HEK293T (cell line): ENCODE measurements around the gene PILRB.
"Not testable (repeated sequence)": the region's sequence is repeated elsewhere in the genome, so short reads cannot be mapped to it uniquely, and the experiment has no call there.

Source experiments
- CTCF ChIA-PET: fragments of 350-600 bp; formaldehyde crosslinking; extraction: SDS; loops from one replicate; lab custom pipeline; 2021; ENCODE audit warnings: antibody characterized with exemption, inconsistent platforms; lab: Yijun Ruan, JAX
- POLR2A ChIA-PET: fragments of 350-600 bp; formaldehyde crosslinking; extraction: SDS; loops from one replicate; lab custom pipeline; 2020; ENCODE audit warnings: antibody characterized with exemption, inconsistent platforms; lab: Yijun Ruan, JAX
- DNase-seq: peaks from one replicate; pipeline ENCODE4 v3.0.0; 2012; ENCODE audit warnings: mixed read lengths; ENCODE audit errors: extremely low spot score
- ARNT ChIP-seq: fragments of 450-650 bp; IDR thresholded peaks from 2 replicates; pipeline ENCODE4 v1.6.1; 2017; ENCODE audit warnings: mild to moderate bottlenecking
- BHLHE40 ChIP-seq: fragments of 450-650 bp; IDR thresholded peaks from 2 replicates; pipeline ENCODE4 v1.6.1; 2016; ENCODE audit warnings: mild to moderate bottlenecking, moderate library complexity, borderline replicate concordance
- CTBP1 ChIP-seq: fragments of 450-650 bp; IDR thresholded peaks from 2 replicates; pipeline ENCODE4 v1.6.1; 2016; ENCODE audit warnings: borderline replicate concordance
- ELF4 ChIP-seq: fragments of 450-650 bp; IDR thresholded peaks from 2 replicates; pipeline ENCODE4 v1.6.1; 2017; ENCODE audit warnings: antibody characterized with exemption
- FOXA1 ChIP-seq: fragments of 450-650 bp; IDR thresholded peaks from 2 replicates; pipeline ENCODE4 v1.6.1; 2016; ENCODE audit warnings: mild to moderate bottlenecking
- FOXK2 ChIP-seq: fragments of 450-650 bp; IDR thresholded peaks from 2 replicates; pipeline ENCODE4 v1.6.1; 2016; ENCODE audit warnings: mild to moderate bottlenecking
- FOXM1 ChIP-seq: fragments of 450-650 bp; IDR thresholded peaks from 2 replicates; pipeline ENCODE4 v1.6.1; 2017; ENCODE audit warnings: mild to moderate bottlenecking, borderline replicate concordance
- HDGF ChIP-seq: fragments of 450-650 bp; IDR thresholded peaks from 2 replicates; pipeline ENCODE4 v1.6.1; 2017; ENCODE audit warnings: antibody characterized with exemption, borderline replicate concordance
- L3MBTL2 ChIP-seq: fragments of 450-650 bp; conservative IDR thresholded peaks from 2 replicates; pipeline ENCODE4 v1.6.1; 2016; ENCODE audit warnings: mild to moderate bottlenecking
- LEF1 ChIP-seq: fragments of 450-650 bp; IDR thresholded peaks from 2 replicates; pipeline ENCODE4 v1.6.1; 2017; ENCODE audit warnings: mild to moderate bottlenecking, borderline replicate concordance
- NFRKB ChIP-seq: fragments of 450-650 bp; IDR thresholded peaks from 2 replicates; pipeline ENCODE4 v1.6.1; 2016; ENCODE audit warnings: mild to moderate bottlenecking, moderate library complexity
- PKNOX1 ChIP-seq: fragments of 450-650 bp; IDR thresholded peaks from 2 replicates; pipeline ENCODE4 v1.6.1; 2016
- SP1 ChIP-seq: fragments of 450-650 bp; IDR thresholded peaks from 2 replicates; pipeline ENCODE4 v1.6.1; 2017
- SUZ12 ChIP-seq: fragments of 450-650 bp; IDR thresholded peaks from 2 replicates; pipeline ENCODE4 v1.6.1; 2016; ENCODE audit warnings: mild to moderate bottlenecking
- TARDBP ChIP-seq: fragments of 450-650 bp; IDR thresholded peaks from 2 replicates; pipeline ENCODE4 v1.6.1; 2016
- ZNF384 ChIP-seq: fragments of 450-650 bp; IDR thresholded peaks from 2 replicates; pipeline ENCODE4 v1.6.1; 2016

PILRB gene

DNA sequence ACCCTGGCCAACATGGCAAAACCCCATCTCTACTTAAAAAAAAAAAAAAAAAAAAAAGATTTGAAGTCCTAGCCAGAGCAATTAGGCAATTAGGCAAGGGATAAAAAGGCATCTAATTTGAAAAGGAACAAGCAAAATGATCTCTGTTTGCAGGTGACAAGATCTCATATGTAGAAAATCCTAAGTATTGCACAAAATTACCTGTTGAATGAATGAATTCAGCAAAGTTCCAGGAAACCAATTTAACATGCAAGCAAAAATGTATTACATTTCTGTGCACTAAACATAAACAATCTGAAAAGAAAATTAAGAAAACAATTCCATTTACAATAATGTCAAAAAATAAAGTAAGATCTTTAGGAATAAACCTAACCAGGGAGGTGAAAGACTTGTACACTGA lies 5.2 kb downstream of the PILRB start:
- POLR2A ChIA-PET: no interaction called here
- no peak for TF ChIP-seq TARDBP
- no peak for TF ChIP-seq BHLHE40
- no peak for TF ChIP-seq FOXM1
- no peak for TF ChIP-seq FOXA1
- no peak for TF ChIP-seq L3MBTL2
- no peak for TF ChIP-seq FOXK2
- TF ChIP-seq PKNOX1: no peak
- TF ChIP-seq LEF1: no peak
- no peak for TF ChIP-seq CTBP1
- TF ChIP-seq ARNT: no peak
- no peak for TF ChIP-seq ZNF384
- no peak for TF ChIP-seq NFRKB
- CTCF ChIA-PET: no interaction called here
- DNase-seq: no peak

DNA sequence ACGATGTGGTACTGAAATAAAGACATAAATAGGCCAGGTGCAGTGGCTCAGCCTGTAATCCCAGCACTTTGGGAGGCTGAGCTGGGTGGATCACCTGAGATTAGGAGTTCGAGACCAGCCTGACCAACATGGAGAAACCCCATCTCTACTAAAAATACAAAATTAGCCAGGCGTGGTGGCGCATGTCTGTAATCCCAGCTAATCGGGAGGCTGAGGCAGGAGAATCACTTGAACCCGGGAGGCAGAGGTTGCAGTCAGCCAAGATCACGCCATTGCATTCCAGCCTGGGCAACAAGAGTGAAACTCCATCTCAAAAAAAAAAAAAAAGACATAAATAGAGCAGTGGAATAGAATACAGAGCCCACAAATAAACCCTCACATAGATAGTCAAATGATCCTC lies 5.9 kb downstream of the PILRB start:
- DNase-seq, POLR2A ChIA-PET, CTCF ChIA-PET: not testable (repeated sequence)

DNA sequence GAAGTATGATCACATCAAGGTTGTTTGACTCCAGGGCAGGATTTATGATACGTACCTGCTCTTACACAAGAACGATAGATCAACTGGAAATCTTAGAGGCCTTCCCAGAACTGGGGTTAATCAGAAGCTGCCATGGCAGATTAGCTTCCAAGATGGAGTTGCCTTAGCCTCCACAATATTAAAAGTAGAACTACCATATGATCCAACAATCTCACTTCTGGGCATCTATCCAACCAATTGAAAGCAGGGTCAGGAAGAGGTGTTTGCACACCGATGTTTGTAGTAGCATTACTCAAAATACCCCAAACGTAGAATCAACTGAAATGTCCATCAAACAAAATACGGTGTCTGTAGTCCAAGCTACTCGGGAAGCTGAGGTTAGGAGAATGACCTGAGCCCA lies 6.6 kb downstream of the PILRB start:
- POLR2A ChIA-PET: no interaction called here
- DNase-seq: no peak
- TF ChIP-seq SP1 (no peak), PKNOX1 (no peak), SUZ12 (no peak), FOXA1 (no peak), CTBP1 (no peak), L3MBTL2 (no peak), LEF1 (no peak), ARNT (no peak), TARDBP (no peak), NFRKB (no peak), ELF4 (no peak), BHLHE40 (no peak), HDGF (no peak), ZNF384 (no peak), FOXM1 (no peak), FOXK2 (no peak)
- CTCF ChIA-PET: no interaction called here

GRCh38 chr7:100365998-100366367 lies 8.1 kb downstream of the PILRB start:
- DNase-seq, POLR2A ChIA-PET, CTCF ChIA-PET: not testable (repeated sequence)

DNA sequence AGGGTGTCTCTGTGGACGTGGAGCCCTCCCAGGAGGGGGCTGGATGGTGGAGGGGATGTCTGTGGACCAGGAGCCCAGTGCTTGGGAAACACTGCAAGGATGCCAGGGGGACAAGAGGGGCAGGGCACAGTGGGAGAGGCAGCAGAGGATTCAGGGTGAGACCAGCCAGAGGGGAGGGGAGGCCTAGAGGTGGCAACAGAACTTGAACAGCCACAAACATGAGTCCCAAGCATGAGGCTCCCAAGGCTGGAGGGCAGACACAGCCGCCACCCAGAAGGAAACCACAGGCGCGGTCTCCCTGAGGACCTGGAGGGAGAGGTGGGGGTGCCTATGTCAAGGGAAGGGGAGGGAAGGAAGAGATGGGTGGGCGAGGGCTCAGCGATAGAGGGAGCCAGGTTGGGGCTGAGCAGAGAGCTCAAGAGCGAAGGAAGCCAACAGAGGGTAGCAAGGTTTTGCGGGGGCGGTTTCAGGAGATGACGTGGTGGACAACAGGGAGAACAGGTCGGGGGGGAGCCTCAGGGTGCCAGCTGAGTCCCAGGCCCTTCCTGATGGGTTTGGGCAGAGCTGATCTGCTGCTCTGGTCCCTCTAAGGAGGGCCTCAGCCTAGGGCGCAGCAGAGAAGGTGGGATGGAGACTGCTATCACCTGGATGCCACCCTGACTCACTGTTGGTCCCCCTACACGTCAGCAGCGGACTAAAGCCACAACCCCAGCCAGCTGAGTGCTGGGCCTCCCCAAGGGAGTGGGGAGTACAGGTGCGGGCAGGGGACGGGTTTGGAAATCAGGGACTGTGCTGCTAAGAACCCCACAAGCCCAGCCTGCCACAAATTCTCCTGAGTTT lies 8.7 kb downstream of the PILRB start:
- ChIA-PET POLR2A (no interaction called here), CTCF (no interaction called here)

DNA sequence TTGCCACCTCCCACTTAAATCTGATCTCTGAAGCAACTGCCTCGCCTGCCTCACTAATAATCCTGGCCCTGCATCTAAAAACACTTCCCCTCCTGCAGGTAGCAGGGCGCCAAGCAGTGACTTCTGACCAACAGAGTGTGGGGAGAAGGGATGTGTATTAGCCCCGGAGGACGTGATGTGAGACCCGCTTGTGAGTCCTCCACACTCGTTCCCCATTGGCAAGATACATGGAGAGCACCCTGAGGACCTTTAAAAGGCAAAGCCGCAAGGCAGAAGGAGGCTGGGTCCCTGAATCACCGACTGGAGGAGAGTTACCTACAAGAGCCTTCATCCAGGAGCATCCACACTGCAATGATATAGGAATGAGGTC lies 9.3 kb downstream of the PILRB start:
- TF ChIP-seq LEF1 (no peak), SUZ12 (no peak), ELF4 (no peak), SP1 (no peak), FOXK2 (no peak), BHLHE40 (no peak), ARNT (no peak), NFRKB (no peak), FOXM1 (no peak), PKNOX1 (no peak), ZNF384 (no peak)
- no peak for DNase-seq
- POLR2A ChIA-PET: no interaction called here
- CTCF ChIA-PET: no interaction called here

More for the DNA sequence above, 8.7 kb downstream of the PILRB start:
- TF ChIP-seq ARNT (no peak), L3MBTL2 (no peak), HDGF (no peak), ZNF384 (no peak), TARDBP (no peak), PKNOX1 (no peak), SUZ12 (no peak), ELF4 (no peak), SP1 (no peak)
- DNase-seq: no peak
